ENCODE data around the gene OS9. TPM values are rescaled to one million over a fixed set of nuclear protein-coding genes. Genes with fewer than 3 reads are reported as not detected.

OS9 gene
- total RNA-seq, 2 experiments from 2014 or later: 135 to 140 TPM

- peaks cover 6% of the 10 kb centered on the region for H3K4me1 Mint-ChIP-seq
- no peak overlapping the region for H3K4me3 Mint-ChIP-seq
- POLR2A ChIA-PET: interaction anchor here (1.4 to 1.8 kb wide), 4 partner anchors 9 to 14 kb away, joined by 3 to 8 read pairs (median 4); partner anchors contain the start of gene TSPAN31
- H3K9me3 Mint-ChIP-seq: no peaks in the 10 kb centered on the region
- peaks cover 43% of the 10 kb centered on the region for H3K36me3 Mint-ChIP-seq
- ATAC-seq (ENCODE audit: low read depth) (no peak), DNase-seq (peak; percentile 15)
- no peaks in the 10 kb centered on the region for H3K27me3 Mint-ChIP-seq
- H3K27ac Mint-ChIP-seq: no peak overlapping the region
Observed at GRCh38 chr12:57730336-57731067, 36.6 kb downstream of the OS9 start.

- Mint-ChIP-seq H3K4me1 (peaks cover 9% of the 10 kb centered on the region), H3K9me3 (no peaks in the 10 kb centered on the region), H3K4me3 (no peak overlapping the region), H3K27me3 (no peaks in the 10 kb centered on the region), H3K36me3 (peaks cover 42% of the 10 kb centered on the region), H3K27ac (no peak overlapping the region)
- ATAC-seq (ENCODE audit: low read depth): no peak
- POLR2A ChIA-PET: interaction anchor here (0.9 to 1.5 kb wide), 4 partner anchors 8 to 13 kb away, joined by 3 to 4 read pairs (median 4); no protein-coding TSS in a partner anchor
- no peak for DNase-seq
Observed at GRCh38 chr12:57731411-57732080, 37.6 kb downstream of the OS9 start.

- POLR2A ChIA-PET: interaction anchor here (1.1 to 1.5 kb wide), 4 partner anchors 7 to 10 kb away, joined by 3 to 7 read pairs (median 4); no protein-coding TSS in a partner anchor
- peaks cover 13% of the 10 kb centered on the region for H3K4me1 Mint-ChIP-seq
- H3K9me3 Mint-ChIP-seq: no peaks in the 10 kb centered on the region
- DNase-seq: no peak
- H3K27me3 Mint-ChIP-seq: no peaks in the 10 kb centered on the region
- no peak overlapping the region for H3K27ac Mint-ChIP-seq
- no peak for ATAC-seq (ENCODE audit: low read depth)
- no peak overlapping the region for H3K4me3 Mint-ChIP-seq
- peaks cover 46% of the 10 kb centered on the region for H3K36me3 Mint-ChIP-seq
Observed at GRCh38 chr12:57732270-57732669, 38.3 kb downstream of the OS9 start.

GRCh38 chr12:57732726-57733593 lies 39.0 kb downstream of the OS9 start:
- Mint-ChIP-seq H3K36me3 (peaks cover 42% of the 10 kb centered on the region), H3K27me3 (no peaks in the 10 kb centered on the region), H3K4me3 (no peak overlapping the region), H3K27ac (peak overlapping the region; percentile 42), H3K9me3 (no peaks in the 10 kb centered on the region), H3K4me1 (peaks cover 11% of the 10 kb centered on the region)
- no peak for ATAC-seq (ENCODE audit: low read depth)
- POLR2A ChIA-PET: interaction anchor here (0.7 to 1.1 kb wide), 3 partner anchors 9 to 10 kb away, joined by 3 to 7 read pairs (median 3); no protein-coding TSS in a partner anchor
- DNase-seq: no peak

GRCh38 chr12:57733928-57734327 lies 40.0 kb downstream of the OS9 start:
- ATAC-seq (ENCODE audit: low read depth) (no peak), DNase-seq (no peak)
- Mint-ChIP-seq H3K9me3 (no peaks in the 10 kb centered on the region), H3K27me3 (no peaks in the 10 kb centered on the region), H3K4me1 (peaks cover 12% of the 10 kb centered on the region), H3K4me3 (no peak overlapping the region), H3K27ac (no peak overlapping the region), H3K36me3 (peaks cover 37% of the 10 kb centered on the region)
- POLR2A ChIA-PET: interaction anchor here (1.2 kb wide), 1 partner anchor 8 kb away, joined by 3 read pairs; no protein-coding TSS in a partner anchor

- Mint-ChIP-seq H3K27ac (no peak overlapping the region), H3K9me3 (no peaks in the 10 kb centered on the region), H3K36me3 (peaks cover 40% of the 10 kb centered on the region), H3K4me1 (peaks cover 19% of the 10 kb centered on the region), H3K4me3 (no peak overlapping the region), H3K27me3 (no peaks in the 10 kb centered on the region)
- ATAC-seq (ENCODE audit: low read depth) (no peak), DNase-seq (no peak)
- POLR2A ChIA-PET: interaction anchor here (1.2 kb wide), 1 partner anchor 9 kb away, joined by 3 read pairs; no protein-coding TSS in a partner anchor
Observed at GRCh38 chr12:57734591-57734990, 40.7 kb downstream of the OS9 start.

GRCh38 chr12:57735198-57735855 lies 41.4 kb downstream of the OS9 start:
- H3K36me3 Mint-ChIP-seq: peaks cover 40% of the 10 kb centered on the region
- H3K9me3 Mint-ChIP-seq: no peaks in the 10 kb centered on the region
- ATAC-seq (ENCODE audit: low read depth) (no peak), DNase-seq (no peak)
- H3K27ac Mint-ChIP-seq: no peak overlapping the region
- peaks cover 24% of the 10 kb centered on the region for H3K4me1 Mint-ChIP-seq
- no peak overlapping the region for H3K4me3 Mint-ChIP-seq
- H3K27me3 Mint-ChIP-seq: no peaks in the 10 kb centered on the region
- POLR2A ChIA-PET: no interaction called here

GRCh38 chr12:57735952-57736740 lies 42.2 kb downstream of the OS9 start:
- Mint-ChIP-seq H3K36me3 (peaks cover 38% of the 10 kb centered on the region), H3K4me1 (peaks cover 31% of the 10 kb centered on the region), H3K4me3 (no peak overlapping the region), H3K9me3 (no peaks in the 10 kb centered on the region), H3K27me3 (no peaks in the 10 kb centered on the region), H3K27ac (peak overlapping the region; percentile 54)
- DNase-seq: no peak
- POLR2A ChIA-PET: interaction anchor here (0.6 to 1.0 kb wide), 2 partner anchors 9 to 28 kb away, joined by 3 read pairs; no protein-coding TSS in a partner anchor
- no peak for ATAC-seq (ENCODE audit: low read depth)

GRCh38 chr12:57736741-57737466 lies 43.0 kb downstream of the OS9 start:
- no peak for DNase-seq
- POLR2A ChIA-PET: interaction anchor here (0.6 to 1.0 kb wide), 2 partner anchors 10 to 29 kb away, joined by 3 read pairs; no protein-coding TSS in a partner anchor
- Mint-ChIP-seq H3K27ac (peak overlapping the region; percentile 54), H3K4me1 (peaks cover 33% of the 10 kb centered on the region), H3K27me3 (no peaks in the 10 kb centered on the region), H3K4me3 (no peak overlapping the region), H3K9me3 (no peaks in the 10 kb centered on the region), H3K36me3 (peaks cover 32% of the 10 kb centered on the region)
- ATAC-seq (ENCODE audit: low read depth): no peak

- H3K4me3 Mint-ChIP-seq: no peak overlapping the region
- ATAC-seq (ENCODE audit: low read depth): no peak
- no peak for DNase-seq
- peaks cover 38% of the 10 kb centered on the region for H3K4me1 Mint-ChIP-seq
- peaks cover 25% of the 10 kb centered on the region for H3K36me3 Mint-ChIP-seq
- H3K9me3 Mint-ChIP-seq: no peaks in the 10 kb centered on the region
- no peak overlapping the region for H3K27ac Mint-ChIP-seq
- POLR2A ChIA-PET: interaction anchor here (1.0 kb wide), 1 partner anchor 11 kb away, joined by 3 read pairs; no protein-coding TSS in a partner anchor
- H3K27me3 Mint-ChIP-seq: no peaks in the 10 kb centered on the region
Observed at GRCh38 chr12:57737467-57738460, 43.8 kb downstream of the OS9 start.
